GM12878 (cell line): Measurements from ENCODE around the gene YBX1. TPM values are rescaled to one million over a fixed set of nuclear protein-coding genes. Genes with fewer than 3 reads are reported as not detected.

Source experiments
- ATAC-seq: fragments of 200-7000 bp; cut with Tn5 transposase; 3 replicates; pipeline ENCODE4 v1.9.1; 2020; ENCODE audit warnings: mild to moderate bottlenecking, moderate library complexity
- BruUV-seq: library from RNA; stranded (reverse); fragments of 400-500 nt; replicated peaks from 2 replicates; lab custom pipeline; 2021; lab: Mats Ljungman, UMichigan
- CTCF ChIA-PET: fragments of 300-600 bp; sonication (Branson Sonifier 250); formaldehyde crosslinking; extraction: SDS; loops from one replicate; lab custom pipeline; 2021; ENCODE audit warnings: inconsistent platforms; lab: Yijun Ruan, JAX
- POLR2A ChIA-PET: fragments of 350-600 bp; formaldehyde crosslinking; extraction: SDS; loops from one replicate; lab custom pipeline; 2021; ENCODE audit warnings: inconsistent platforms; lab: Charles Lee
- RAD21 ChIA-PET: fragments of 300-600 bp; sonication (Branson Sonifier 250); formaldehyde crosslinking; loops from one replicate; lab custom pipeline; 2023; ENCODE audit warnings: antibody characterized with exemption; ENCODE audit not compliant: unreplicated experiment; lab: Charles Lee
- SMC1A ChIA-PET: fragments of 300-600 bp; sonication (Branson Sonifier 250); formaldehyde crosslinking; loops from one replicate; lab custom pipeline; 2023; ENCODE audit not compliant: unreplicated experiment, uncharacterized antibody; lab: Charles Lee
- DNase-seq: peaks from one replicate; pipeline ENCODE4 v3.0.0-alpha.2; 2011; ENCODE audit warnings: low read depth, low spot score
- FAIRE-seq: peaks from 3 replicates; lab custom pipeline; 2011; peaks lifted over from hg19 to GRCh38; lab: Jason Lieb, UNC
- H2AFZ ChIP-seq: 2 replicates; pipeline ENCODE4 v1.6.0; 2011; ENCODE audit warnings: low read depth, low read length, control low read depth; ENCODE audit not compliant: control insufficient read depth
- H3K27ac ChIP-seq: 2 replicates; pipeline ENCODE4 v1.5.1; 2011; ENCODE audit warnings: control low read depth; ENCODE audit not compliant: control insufficient read depth, insufficient read depth
- H3K27me3 ChIP-seq, 2 experiments: replicated peaks in 1 of 2; 2 replicates each; pipeline versions ENCODE4 v1.6.0 to v1.6.1; 2011; ENCODE audit warnings: low read length in 1 of 2; ENCODE audit not compliant: control insufficient read depth in 2 of 2, insufficient read depth in 2 of 2
- H3K36me3 ChIP-seq, 2 experiments: 2 replicates each; pipeline ENCODE4 v1.5.1; 2011; ENCODE audit warnings: low read length in 1 of 2; ENCODE audit not compliant: control insufficient read depth in 2 of 2, insufficient read depth in 2 of 2
- H3K4me1 ChIP-seq: 2 replicates; pipeline ENCODE4 v1.6.1; 2011; ENCODE audit warnings: mild to moderate bottlenecking, low read length, moderate library complexity, mixed read lengths; ENCODE audit not compliant: control insufficient read depth, insufficient read depth
- H3K4me2 ChIP-seq: 2 replicates; pipeline ENCODE4 v1.6.0; 2011; ENCODE audit warnings: control low read depth; ENCODE audit not compliant: control insufficient read depth, insufficient read depth
- H3K4me3 ChIP-seq: fragments of 200-600 bp; sonication (generic); 2 replicates; pipeline ENCODE4 v1.5.1; 2016
- H3K79me2 ChIP-seq: 2 replicates; pipeline ENCODE4 v1.6.0; 2011; ENCODE audit warnings: low read length; ENCODE audit not compliant: control insufficient read depth, insufficient read depth
- H3K9ac ChIP-seq: 2 replicates; pipeline ENCODE4 v1.8.0; 2011; ENCODE audit warnings: low read length, control low read depth, mixed read lengths; ENCODE audit not compliant: control insufficient read depth, insufficient read depth
- H3K9me3 ChIP-seq: replicated peaks from 3 replicates; pipeline ENCODE4 v1.5.1; 2011; ENCODE audit warnings: mild to moderate bottlenecking, low read length; ENCODE audit not compliant: control insufficient read depth, insufficient read depth
- H4K20me1 ChIP-seq: 2 replicates; pipeline ENCODE4 v1.6.0; 2011; ENCODE audit not compliant: control insufficient read depth, insufficient read depth
- HDGF ChIP-seq: fragments of 450-650 bp; IDR thresholded peaks from 2 replicates; pipeline ENCODE4 v1.6.1; 2016; ENCODE audit warnings: antibody characterized with exemption
- IKZF2 ChIP-seq, 2 experiments: fragments of 450-650 bp; IDR thresholded peaks; 2 replicates each; pipeline ENCODE4 v1.6.1; 2017; ENCODE audit warnings: mild to moderate bottlenecking in 2 of 2, moderate library complexity in 2 of 2
- MYC ChIP-seq: IDR thresholded peaks from 2 replicates; pipeline ENCODE4 v1.6.1; 2011; ENCODE audit warnings: mild to moderate bottlenecking, low read length, moderate library complexity, inconsistent platforms; ENCODE audit not compliant: insufficient read depth, insufficient replicate concordance, insufficient read length, severe bottlenecking
- RAD21 ChIP-seq: IDR thresholded peaks from 2 replicates; pipeline ENCODE4 v1.6.1; 2011; ENCODE audit warnings: mild to moderate bottlenecking, low read depth, low read length, moderate library complexity; ENCODE audit not compliant: insufficient read depth
- RBBP5 ChIP-seq: fragments of 200-600 bp; sonication (generic); conservative IDR thresholded peaks from 2 replicates; pipeline ENCODE4 v1.6.1; 2016
- RELB ChIP-seq: fragments of 450-650 bp; IDR thresholded peaks from 2 replicates; pipeline ENCODE4 v1.6.1; 2017; ENCODE audit warnings: low read depth, mild to moderate bottlenecking, moderate library complexity
- SIN3A ChIP-seq: IDR thresholded peaks from 2 replicates; pipeline ENCODE4 v1.6.1; 2012; ENCODE audit warnings: low read depth, low read length, improper control_type of control experiment
- SREBF2 ChIP-seq: IDR thresholded peaks from 2 replicates; pipeline ENCODE4 v1.6.1; 2012; ENCODE audit warnings: mild to moderate bottlenecking, low read length
- SUPT20H ChIP-seq: IDR thresholded peaks from 2 replicates; pipeline ENCODE4 v1.6.1; 2011; ENCODE audit warnings: low read depth, mild to moderate bottlenecking, low read length, moderate library complexity, borderline replicate concordance; ENCODE audit not compliant: control insufficient read depth
- TBL1XR1 ChIP-seq: IDR thresholded peaks from 2 replicates; pipeline ENCODE4 v1.6.1; 2012; ENCODE audit warnings: low read depth, low read length, improper control_type of control experiment
- TCF7 ChIP-seq: IDR thresholded peaks from 2 replicates; pipeline ENCODE4 v1.6.1; 2014; ENCODE audit warnings: antibody characterized with exemption, borderline replicate concordance
- WGBS: methylation state at CpG from one replicate; pipeline ENCODE4 v1.1.6; 2016; ENCODE audit warnings: low lambda C conversion rate; ENCODE audit not compliant: insufficient replicate concordance, insufficient coverage; ENCODE audit errors: missing lambda C conversion rate; 5-methylcytosine and 5-hydroxymethylcytosine counted together
- in situ Hi-C: fragments of 300-500 bp; cut with MboI; formaldehyde crosslinking; loops from 9 replicates; pipeline ENCODE4 v1.14.3; 2018; ENCODE audit warnings: mixed read lengths
- intact Hi-C: fragments of 100-400 bp; cut with micrococcal nuclease; formaldehyde crosslinking; loops from one replicate; pipeline ENCODE4 v1.14.2; 2022; ENCODE audit not compliant: unreplicated experiment
- polyA plus RNA-seq, 11 experiments: library from polyadenylated mRNA; depleted of rRNA in 4 of 11; unstranded in 6 of 11; stranded (reverse) in 5 of 11; fragments of >200 nt; fragmentation: Nextera tagmentation in 4 of 11; fragmentation: Illumina TruSeq in 1 of 11; extraction: Ambion mirVana in 4 of 11; extraction: Trizol in 1 of 11; gene quantifications; 1 replicate in 1 of 11; 2 replicates in 10 of 11; pipeline versions ENCODE4 v1.2.1 to v1.2.3, GENCODE V29; 2011 to 2016; ENCODE audit warnings: inconsistent platforms in 2 of 11, missing spikeins in 2 of 11, low read depth in 1 of 11
- total RNA-seq, 4 experiments: library from RNA; depleted of rRNA in 3 of 4; stranded (reverse); fragments of >200 nt in 3 of 4; fragmentation: Illumina TruSeq in 1 of 4; extraction: Trizol in 1 of 4; gene quantifications; 2 replicates each; pipeline versions ENCODE4 v1.2.1 to v1.2.3, GENCODE V29; 2013 to 2021
- TF ChIP-seq, protein P1 (sequence below), 3 experiments: IDR thresholded peaks in 2 of 3; conservative IDR thresholded peaks in 1 of 3; 2 replicates each; pipeline ENCODE4 v1.5.1; 2011; ENCODE audit warnings: low read depth in 3 of 3, low read length in 3 of 3, mild to moderate bottlenecking in 3 of 3, control low read depth in 2 of 3, moderate library complexity in 2 of 3, inconsistent platforms in 1 of 3, mixed read lengths in 1 of 3; ENCODE audit not compliant: control insufficient read depth in 2 of 3, insufficient read depth in 1 of 3; ENCODE audit errors: extremely low read depth in 1 of 3
- TF ChIP-seq, protein P2 (sequence below): IDR thresholded peaks from 2 replicates; pipeline ENCODE4 v1.6.1; 2012; ENCODE audit warnings: low read depth, low read length, improper control_type of control experiment

YBX1 gene
- total and polyA plus RNA-seq, 10 of the 15 experiments (the other 5 are each of a cell fraction or from before 2014, with no cell fraction given) = 355 to 1,353 (median 858) TPM

GRCh38 chr1:42738678-42739226 lies 56.5 kb downstream of the YBX1 start:
- WGBS = 45% methylated on average over 8 of the region's 8 CpGs
- intact Hi-C loops = no loop called here
- BruUV-seq = no TSS peak
- no peak for DNase-seq
- Histone ChIP-seq H3K4me3 (no peak overlapping the region), H4K20me1 (no peaks in the 10 kb centered on the region), H2AFZ (no peak overlapping the region), H3K9ac (no peak overlapping the region), H3K27me3 (no peaks in the 10 kb centered on the region), H3K4me2 (no peak overlapping the region), H3K27ac (no peak overlapping the region), H3K9me3 (no peaks in the 10 kb centered on the region), H3K36me3 (no peaks in the 10 kb centered on the region), H3K79me2 (no peaks in the 10 kb centered on the region), H3K4me1 (peaks cover 11% of the 10 kb centered on the region)
- in situ Hi-C loops = loop anchor here (10.0 kb wide), 1 partner anchor 144 kb away; no protein-coding TSS in a partner anchor
- ChIA-PET RAD21 (no interaction called here), SMC1A (no interaction called here), POLR2A (no interaction called here), CTCF (no interaction called here)
- TF ChIP-seq, protein P1, sequence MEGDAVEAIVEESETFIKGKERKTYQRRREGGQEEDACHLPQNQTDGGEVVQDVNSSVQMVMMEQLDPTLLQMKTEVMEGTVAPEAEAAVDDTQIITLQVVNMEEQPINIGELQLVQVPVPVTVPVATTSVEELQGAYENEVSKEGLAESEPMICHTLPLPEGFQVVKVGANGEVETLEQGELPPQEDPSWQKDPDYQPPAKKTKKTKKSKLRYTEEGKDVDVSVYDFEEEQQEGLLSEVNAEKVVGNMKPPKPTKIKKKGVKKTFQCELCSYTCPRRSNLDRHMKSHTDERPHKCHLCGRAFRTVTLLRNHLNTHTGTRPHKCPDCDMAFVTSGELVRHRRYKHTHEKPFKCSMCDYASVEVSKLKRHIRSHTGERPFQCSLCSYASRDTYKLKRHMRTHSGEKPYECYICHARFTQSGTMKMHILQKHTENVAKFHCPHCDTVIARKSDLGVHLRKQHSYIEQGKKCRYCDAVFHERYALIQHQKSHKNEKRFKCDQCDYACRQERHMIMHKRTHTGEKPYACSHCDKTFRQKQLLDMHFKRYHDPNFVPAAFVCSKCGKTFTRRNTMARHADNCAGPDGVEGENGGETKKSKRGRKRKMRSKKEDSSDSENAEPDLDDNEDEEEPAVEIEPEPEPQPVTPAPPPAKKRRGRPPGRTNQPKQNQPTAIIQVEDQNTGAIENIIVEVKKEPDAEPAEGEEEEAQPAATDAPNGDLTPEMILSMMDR (IDR thresholded peaks at IDR 0.05 in 2 of 3, conservative IDR thresholded peaks at IDR 0.05 in 1 of 3; ENCODE audit: control insufficient read depth in 2 of 3, extremely low read depth in 1 of 3, insufficient read depth in 1 of 3, low read depth in 3 of 3, low read length in 3 of 3) = no peak
- no peak for TF ChIP-seq RBBP5
- no peak for TF ChIP-seq RAD21
- TF ChIP-seq TBL1XR1 = no peak
- no peak for TF ChIP-seq HDGF
- TF ChIP-seq TCF7 = no peak
- no peak for TF ChIP-seq SREBF2
- no peak for TF ChIP-seq SUPT20H
- TF ChIP-seq IKZF2 (IDR thresholded peaks at IDR 0.05) = no peak
- TF ChIP-seq MYC = no peak
- TF ChIP-seq, protein P2, sequence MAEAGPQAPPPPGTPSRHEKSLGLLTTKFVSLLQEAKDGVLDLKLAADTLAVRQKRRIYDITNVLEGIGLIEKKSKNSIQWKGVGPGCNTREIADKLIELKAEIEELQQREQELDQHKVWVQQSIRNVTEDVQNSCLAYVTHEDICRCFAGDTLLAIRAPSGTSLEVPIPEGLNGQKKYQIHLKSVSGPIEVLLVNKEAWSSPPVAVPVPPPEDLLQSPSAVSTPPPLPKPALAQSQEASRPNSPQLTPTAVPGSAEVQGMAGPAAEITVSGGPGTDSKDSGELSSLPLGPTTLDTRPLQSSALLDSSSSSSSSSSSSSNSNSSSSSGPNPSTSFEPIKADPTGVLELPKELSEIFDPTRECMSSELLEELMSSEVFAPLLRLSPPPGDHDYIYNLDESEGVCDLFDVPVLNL = no peak
- no peak for TF ChIP-seq RELB
- TF ChIP-seq SIN3A = no peak
- FAIRE-seq = no peak
- ATAC-seq = no peak
